GM19240 (cell line): ENCODE measurements around the gene PAWR.
A peak's percentile ranks its signal among the peaks of the same experiment; 100 is the strongest.
"Not testable (repeated sequence)": the region's sequence is repeated elsewhere in the genome, so short reads cannot be mapped to it uniquely, and the experiment has no call there.

Experiments
- DNase-seq: peaks from one replicate; pipeline ENCODE4 v3.0.0; 2011; ENCODE audit warnings: low spot score; ENCODE audit not compliant: insufficient read length

Gene PAWR

GRCh38 chr12:79552192-79552591 is 138.6 kb downstream of the PAWR start:
- no peak for DNase-seq

GRCh38 chr12:79549531-79550271 is 141.1 kb downstream of the PAWR start:
- DNase-seq: no peak

- no peak for DNase-seq
Observed at GRCh38 chr12:79548610-79548924, 142.2 kb downstream of the PAWR start.

GRCh38 chr12:79547735-79548609 is 142.8 kb downstream of the PAWR start:
- peak; percentile 10 for DNase-seq

- DNase-seq: no peak
Observed at GRCh38 chr12:79547044-79547734, 143.6 kb downstream of the PAWR start.

GRCh38 chr12:79546466-79547043 is 144.2 kb downstream of the PAWR start:
- DNase-seq: no peak

- DNase-seq: not testable (repeated sequence)
Observed at GRCh38 chr12:79544439-79544838, 146.3 kb downstream of the PAWR start.

GRCh38 chr12:79537675-79538074 is 153.1 kb downstream of the PAWR start:
- no peak for DNase-seq

- no peak for DNase-seq
Observed at GRCh38 chr12:79535751-79536150, 155.0 kb downstream of the PAWR start.
